Astrocyte (in vitro differentiated cells and primary cell): ENCODE data around the gene SLC25A12. TPM values are rescaled to one million over a fixed set of nuclear protein-coding genes. Genes with fewer than 3 reads are reported as not detected.

Experiments used
- DNase-seq: peaks from one replicate; pipeline ENCODE4 v3.0.0-alpha.2; 2010; ENCODE audit warnings: low read depth
- FAIRE-seq: peaks from 2 replicates; lab custom pipeline; 2011; peaks lifted over from hg19 to GRCh38; lab: Jason Lieb, UNC
- H2AFZ ChIP-seq: 2 replicates; pipeline ENCODE4 v1.6.0; 2012; ENCODE audit warnings: low read depth, low read length, inconsistent platforms
- H3K27ac ChIP-seq: 2 replicates; pipeline ENCODE4 v1.5.1; 2011; ENCODE audit warnings: low read depth, low read length, inconsistent platforms
- H3K27me3 ChIP-seq: 2 replicates; pipeline ENCODE4 v1.6.0; 2011; ENCODE audit warnings: low read length, inconsistent platforms; ENCODE audit not compliant: insufficient read depth
- H3K36me3 ChIP-seq: 2 replicates; pipeline ENCODE4 v1.5.1; 2011; ENCODE audit warnings: low read length, inconsistent platforms; ENCODE audit not compliant: insufficient read depth
- H3K4me1 ChIP-seq: 2 replicates; pipeline ENCODE4 v1.5.1; 2011; ENCODE audit warnings: low read length, inconsistent platforms; ENCODE audit not compliant: insufficient read depth
- H3K4me2 ChIP-seq: 2 replicates; pipeline ENCODE4 v1.6.0; 2012; ENCODE audit warnings: low read length, inconsistent platforms
- H3K4me3 ChIP-seq: 2 replicates; pipeline ENCODE4 v1.5.1; 2011; ENCODE audit warnings: low read depth, mild to moderate bottlenecking, low read length, inconsistent platforms; ENCODE audit not compliant: insufficient read depth
- H3K79me2 ChIP-seq: 2 replicates; pipeline ENCODE4 v1.6.0; 2012; ENCODE audit warnings: mild to moderate bottlenecking, low read length, inconsistent platforms; ENCODE audit not compliant: insufficient read depth
- H3K9ac ChIP-seq: 2 replicates; pipeline ENCODE4 v1.6.0; 2012; ENCODE audit warnings: mild to moderate bottlenecking, low read length, inconsistent platforms
- H3K9me3 ChIP-seq: 2 replicates; pipeline ENCODE4 v1.5.1; 2012; ENCODE audit warnings: low read depth, mild to moderate bottlenecking, low read length, inconsistent platforms; ENCODE audit not compliant: insufficient read depth
- H4K20me1 ChIP-seq: 2 replicates; pipeline ENCODE4 v1.6.0; 2012; ENCODE audit warnings: low read length, inconsistent platforms; ENCODE audit not compliant: insufficient read depth
- H3K27ac Mint-ChIP-seq: one replicate; pipeline ENCODE4 v1.8.0; 2021; ENCODE audit warnings: mild to moderate bottlenecking, mixed read lengths; ENCODE audit not compliant: unreplicated experiment
- H3K27me3 Mint-ChIP-seq: one replicate; pipeline ENCODE4 v1.8.0; 2021; ENCODE audit warnings: low read depth, mixed read lengths; ENCODE audit not compliant: unreplicated experiment
- H3K36me3 Mint-ChIP-seq: one replicate; pipeline ENCODE4 v1.8.0; 2021; ENCODE audit warnings: low read depth, mixed read lengths; ENCODE audit not compliant: unreplicated experiment
- H3K4me1 Mint-ChIP-seq: one replicate; pipeline ENCODE4 v1.8.0; 2021; ENCODE audit warnings: low read depth, mixed read lengths; ENCODE audit not compliant: unreplicated experiment
- H3K4me3 Mint-ChIP-seq: one replicate; pipeline ENCODE4 v1.8.0; 2021; ENCODE audit warnings: mild to moderate bottlenecking, moderate library complexity, mixed read lengths; ENCODE audit not compliant: unreplicated experiment
- H3K9me3 Mint-ChIP-seq: one replicate; pipeline ENCODE4 v1.8.0; 2021; ENCODE audit warnings: mild to moderate bottlenecking, mixed read lengths; ENCODE audit not compliant: unreplicated experiment
- EZH2 ChIP-seq: IDR thresholded peaks from 2 replicates; pipeline ENCODE4 v1.6.1; 2012; ENCODE audit warnings: mild to moderate bottlenecking, low read length, inconsistent platforms; ENCODE audit not compliant: insufficient read depth
- total RNA-seq: library from RNA; stranded (reverse); gene quantifications from 2 replicates; pipeline ENCODE4 v1.2.1, GENCODE V29; 2021
- TF ChIP-seq, protein P1 (sequence below): IDR thresholded peaks from 2 replicates; pipeline ENCODE4 v1.5.1; 2011; ENCODE audit warnings: low read depth, mild to moderate bottlenecking, inconsistent platforms, low read length, moderate library complexity; ENCODE audit not compliant: insufficient read depth

Gene SLC25A12
- total RNA-seq, 1 donor from 2014 or later = 18.1 TPM

DNA sequence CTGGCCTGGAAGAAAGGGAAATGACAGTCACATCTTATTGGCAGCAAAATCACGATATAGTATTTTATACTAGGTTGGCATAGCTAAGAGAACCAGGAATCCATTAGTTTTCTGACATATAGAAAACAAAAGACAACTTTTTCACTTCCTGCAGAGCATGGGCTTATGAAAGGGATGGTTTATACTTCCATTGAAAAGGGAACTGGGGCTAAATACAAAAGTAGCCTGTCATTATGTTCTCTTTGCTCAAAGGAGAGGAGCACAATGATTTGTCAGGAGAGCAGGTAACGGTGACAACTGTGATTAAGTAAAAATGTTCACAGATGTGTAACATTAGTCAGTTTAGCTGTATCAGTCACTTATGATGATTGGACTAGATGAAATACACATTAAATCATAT lies 46.4 kb downstream of the SLC25A12 start:
- DNase-seq (no peak), FAIRE-seq (no peak)
- Mint-ChIP-seq H3K4me3 (no peak overlapping the region), H3K4me1 (no peaks in the 10 kb centered on the region), H3K27me3 (no peaks in the 10 kb centered on the region), H3K36me3 (peaks cover 10% of the 10 kb centered on the region), H3K27ac (no peak overlapping the region), H3K9me3 (peaks cover 2% of the 10 kb centered on the region)
- Histone ChIP-seq H3K79me2 (no peaks in the 10 kb centered on the region), H4K20me1 (no peaks in the 10 kb centered on the region), H3K9ac (no peak overlapping the region), H3K4me2 (no peak overlapping the region), H3K9me3 (no peaks in the 10 kb centered on the region), H3K4me1 (no peaks in the 10 kb centered on the region), H2AFZ (no peak overlapping the region), H3K4me3 (no peak overlapping the region), H3K27me3 (no peaks in the 10 kb centered on the region), H3K27ac (no peak overlapping the region), H3K36me3 (no peaks in the 10 kb centered on the region)
- TF ChIP-seq, protein P1, sequence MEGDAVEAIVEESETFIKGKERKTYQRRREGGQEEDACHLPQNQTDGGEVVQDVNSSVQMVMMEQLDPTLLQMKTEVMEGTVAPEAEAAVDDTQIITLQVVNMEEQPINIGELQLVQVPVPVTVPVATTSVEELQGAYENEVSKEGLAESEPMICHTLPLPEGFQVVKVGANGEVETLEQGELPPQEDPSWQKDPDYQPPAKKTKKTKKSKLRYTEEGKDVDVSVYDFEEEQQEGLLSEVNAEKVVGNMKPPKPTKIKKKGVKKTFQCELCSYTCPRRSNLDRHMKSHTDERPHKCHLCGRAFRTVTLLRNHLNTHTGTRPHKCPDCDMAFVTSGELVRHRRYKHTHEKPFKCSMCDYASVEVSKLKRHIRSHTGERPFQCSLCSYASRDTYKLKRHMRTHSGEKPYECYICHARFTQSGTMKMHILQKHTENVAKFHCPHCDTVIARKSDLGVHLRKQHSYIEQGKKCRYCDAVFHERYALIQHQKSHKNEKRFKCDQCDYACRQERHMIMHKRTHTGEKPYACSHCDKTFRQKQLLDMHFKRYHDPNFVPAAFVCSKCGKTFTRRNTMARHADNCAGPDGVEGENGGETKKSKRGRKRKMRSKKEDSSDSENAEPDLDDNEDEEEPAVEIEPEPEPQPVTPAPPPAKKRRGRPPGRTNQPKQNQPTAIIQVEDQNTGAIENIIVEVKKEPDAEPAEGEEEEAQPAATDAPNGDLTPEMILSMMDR = no peak
- no peak for TF ChIP-seq EZH2

DNA sequence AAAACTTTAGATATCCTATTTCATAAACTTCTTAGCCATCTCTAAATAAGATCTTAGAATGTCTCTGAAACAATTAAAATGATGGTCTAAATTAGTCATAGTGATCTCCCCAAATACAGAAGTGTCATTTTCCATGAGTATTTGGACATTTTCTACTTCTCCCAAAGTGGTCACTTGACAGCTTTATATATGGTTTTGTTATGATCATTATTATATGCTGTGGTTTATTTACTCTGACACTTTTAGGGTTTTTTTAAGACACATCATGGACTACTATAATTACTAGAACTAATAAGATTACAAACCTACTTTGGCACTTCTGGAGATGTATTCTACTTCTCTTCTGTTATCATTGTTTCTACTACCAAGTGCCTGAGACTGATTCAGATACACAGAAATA lies 47.1 kb downstream of the SLC25A12 start:
- H3K4me1 Mint-ChIP-seq = no peaks in the 10 kb centered on the region
- TF ChIP-seq, protein P1 = no peak
- TF ChIP-seq EZH2 = no peak
- peaks cover 10% of the 10 kb centered on the region for H3K36me3 Mint-ChIP-seq
- H3K79me2 ChIP-seq = no peaks in the 10 kb centered on the region
- FAIRE-seq (no peak), DNase-seq (no peak)
- no peak overlapping the region for H3K27ac ChIP-seq
- H3K27me3 Mint-ChIP-seq = no peaks in the 10 kb centered on the region
- no peak overlapping the region for H3K4me3 ChIP-seq
- H3K9ac ChIP-seq = no peak overlapping the region
- no peaks in the 10 kb centered on the region for H3K27me3 ChIP-seq
- peaks cover 2% of the 10 kb centered on the region for H3K9me3 Mint-ChIP-seq
- no peaks in the 10 kb centered on the region for H4K20me1 ChIP-seq
- H2AFZ ChIP-seq = no peak overlapping the region
- H3K4me1 ChIP-seq = no peaks in the 10 kb centered on the region
- no peak overlapping the region for H3K4me2 ChIP-seq
- no peak overlapping the region for H3K4me3 Mint-ChIP-seq
- H3K36me3 ChIP-seq = no peaks in the 10 kb centered on the region
- no peak overlapping the region for H3K27ac Mint-ChIP-seq
- H3K9me3 ChIP-seq = no peaks in the 10 kb centered on the region

DNA sequence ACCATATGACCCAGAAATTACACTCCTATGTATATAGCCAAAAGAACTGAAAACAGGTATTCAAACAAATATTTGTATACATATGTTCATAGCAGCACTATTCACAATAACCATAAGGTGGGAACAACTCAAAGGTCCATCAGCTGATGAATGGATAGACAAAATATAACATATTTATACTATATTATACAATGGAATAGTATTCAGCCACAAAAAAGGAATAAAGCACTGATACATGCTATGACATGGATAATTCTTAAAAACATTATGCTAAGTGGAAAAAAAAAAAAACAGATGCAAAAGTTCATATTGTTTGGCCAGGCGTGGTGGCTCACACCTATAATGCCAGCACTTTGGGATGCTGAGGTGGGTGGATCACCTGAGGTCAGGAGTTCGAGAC lies 52.0 kb downstream of the SLC25A12 start:
- H3K4me1 Mint-ChIP-seq = no peaks in the 10 kb centered on the region
- peaks cover 16% of the 10 kb centered on the region for H3K36me3 Mint-ChIP-seq
- DNase-seq (no peak), FAIRE-seq (no peak)
- H3K9me3 Mint-ChIP-seq = no peaks in the 10 kb centered on the region
- H3K4me2 ChIP-seq = no peak overlapping the region
- H2AFZ ChIP-seq = no peak overlapping the region
- no peak for TF ChIP-seq EZH2
- TF ChIP-seq, protein P1 = no peak
- H3K27ac ChIP-seq = no peak overlapping the region
- H3K27me3 ChIP-seq = no peaks in the 10 kb centered on the region
- no peak overlapping the region for H3K4me3 ChIP-seq
- peaks cover 2% of the 10 kb centered on the region for H3K36me3 ChIP-seq
- no peaks in the 10 kb centered on the region for H3K27me3 Mint-ChIP-seq
- no peak overlapping the region for H3K9ac ChIP-seq
- no peaks in the 10 kb centered on the region for H3K9me3 ChIP-seq
- H3K79me2 ChIP-seq = no peaks in the 10 kb centered on the region
- no peaks in the 10 kb centered on the region for H4K20me1 ChIP-seq
- no peak overlapping the region for H3K27ac Mint-ChIP-seq
- no peaks in the 10 kb centered on the region for H3K4me1 ChIP-seq
- H3K4me3 Mint-ChIP-seq = no peak overlapping the region
